Gastrocnemius medialis (tissue), 4 donors: ENCODE measurements around the gene SH2D5.

Source experiments
- POLR2A ChIP-seq, 2 donors: fragments of 450-650 bp; IDR thresholded peaks; one replicate each; pipeline ENCODE4 v1.6.1; 2017; ENCODE audit warnings: antibody characterized with exemption in 2 of 2, mild to moderate bottlenecking in 2 of 2, moderate library complexity in 2 of 2
- TF ChIP-seq, protein P1 (sequence below), 5 experiments: fragments of 450-650 bp in 3 of 5; fragments of 200-600 bp in 2 of 5; sonication (generic) in 2 of 5; IDR thresholded peaks in 4 of 5; conservative IDR thresholded peaks in 1 of 5; 1 replicate in 4 of 5; 2 replicates in 1 of 5; pipeline ENCODE4 v1.5.1; 2016 to 2019; ENCODE audit warnings: antibody characterized with exemption in 5 of 5, mild to moderate bottlenecking in 3 of 5, moderate library complexity in 3 of 5

DNA sequence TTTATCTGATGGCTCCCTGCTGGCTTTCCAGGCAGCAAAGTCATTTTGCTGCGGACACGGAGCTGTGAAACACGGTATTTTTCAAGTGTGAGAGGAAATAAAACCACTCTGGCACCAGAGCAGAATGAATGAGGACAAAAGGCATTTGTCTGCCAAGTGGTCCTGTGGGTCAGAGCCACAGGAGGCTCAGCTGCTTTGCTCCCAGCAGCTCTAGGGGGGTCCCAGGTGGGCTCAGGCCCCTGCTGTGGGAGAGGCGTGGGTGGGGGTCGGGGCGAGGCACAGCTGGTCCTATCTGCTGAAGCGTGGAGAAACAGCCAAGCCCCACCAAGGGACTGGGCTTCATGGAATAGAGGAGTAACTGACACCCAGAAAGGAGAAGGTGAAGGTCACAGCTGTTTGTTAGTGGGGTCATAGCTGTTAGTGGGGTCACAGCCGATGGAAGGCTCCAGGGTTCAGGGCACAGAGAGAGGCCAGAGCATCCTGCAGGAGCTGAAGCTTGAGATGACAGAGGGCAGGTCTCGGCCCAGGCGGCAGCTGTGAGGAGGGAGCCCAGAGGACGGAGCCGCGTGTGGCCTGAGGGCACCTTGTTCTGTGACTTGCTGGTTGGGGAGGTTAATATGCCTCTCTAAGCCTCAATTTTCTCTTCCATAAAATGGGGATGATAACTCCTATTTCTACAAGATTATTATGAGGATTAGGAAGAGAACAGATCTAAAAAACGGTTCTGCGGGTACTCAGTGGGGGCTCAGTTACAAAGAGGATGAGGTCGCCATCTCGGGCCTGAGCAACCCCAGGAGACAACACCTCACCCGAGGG is 21.8 kb downstream of the SH2D5 start:
- TF ChIP-seq, protein P1, sequence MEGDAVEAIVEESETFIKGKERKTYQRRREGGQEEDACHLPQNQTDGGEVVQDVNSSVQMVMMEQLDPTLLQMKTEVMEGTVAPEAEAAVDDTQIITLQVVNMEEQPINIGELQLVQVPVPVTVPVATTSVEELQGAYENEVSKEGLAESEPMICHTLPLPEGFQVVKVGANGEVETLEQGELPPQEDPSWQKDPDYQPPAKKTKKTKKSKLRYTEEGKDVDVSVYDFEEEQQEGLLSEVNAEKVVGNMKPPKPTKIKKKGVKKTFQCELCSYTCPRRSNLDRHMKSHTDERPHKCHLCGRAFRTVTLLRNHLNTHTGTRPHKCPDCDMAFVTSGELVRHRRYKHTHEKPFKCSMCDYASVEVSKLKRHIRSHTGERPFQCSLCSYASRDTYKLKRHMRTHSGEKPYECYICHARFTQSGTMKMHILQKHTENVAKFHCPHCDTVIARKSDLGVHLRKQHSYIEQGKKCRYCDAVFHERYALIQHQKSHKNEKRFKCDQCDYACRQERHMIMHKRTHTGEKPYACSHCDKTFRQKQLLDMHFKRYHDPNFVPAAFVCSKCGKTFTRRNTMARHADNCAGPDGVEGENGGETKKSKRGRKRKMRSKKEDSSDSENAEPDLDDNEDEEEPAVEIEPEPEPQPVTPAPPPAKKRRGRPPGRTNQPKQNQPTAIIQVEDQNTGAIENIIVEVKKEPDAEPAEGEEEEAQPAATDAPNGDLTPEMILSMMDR (IDR thresholded peaks at IDR 0.05 in 4 of 5, conservative IDR thresholded peaks at IDR 0.05 in 1 of 5): no peak
- no peak for TF ChIP-seq POLR2A (IDR thresholded peaks at IDR 0.05)
